ENCODE measurements around the gene NPY. TPM values are rescaled to one million over a fixed set of nuclear protein-coding genes. Genes with fewer than 3 reads are reported as not detected.

Gene NPY
- total RNA-seq, 1 donor from 2014 or later = not detected

DNA sequence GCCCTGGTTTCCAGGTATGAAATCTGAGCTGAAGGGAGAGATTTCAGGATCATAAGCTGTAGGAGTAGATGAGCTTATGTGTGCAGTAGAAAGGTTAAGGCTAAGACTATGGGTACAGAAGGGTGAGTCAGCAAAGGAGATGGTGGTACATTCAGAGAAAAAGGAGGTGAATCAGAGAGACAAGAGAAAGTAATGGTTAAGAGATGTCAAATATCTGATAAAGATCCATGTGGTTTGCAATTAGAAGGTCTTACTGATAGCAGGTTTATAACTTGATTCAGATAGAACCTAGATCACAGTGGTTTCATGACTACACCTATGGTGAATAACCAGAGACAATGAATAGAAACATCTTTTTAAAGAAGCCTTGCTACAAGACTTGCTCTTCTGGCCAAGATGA is 4.5 kb upstream of the NPY start:
- Mint-ChIP-seq H3K27ac (no peak overlapping the region), H3K4me1 (no peaks in the 10 kb centered on the region), H3K4me3 (no peak overlapping the region), H3K9me3 (peaks cover 9% of the 10 kb centered on the region), H3K27me3 (ENCODE audit: insufficient read depth, low read depth) (peaks cover 10% of the 10 kb centered on the region), H3K36me3 (no peaks in the 10 kb centered on the region)
- no peaks in the 10 kb centered on the region for H3K79me2 ChIP-seq (ENCODE audit: low read depth)
- no peak overlapping the region for H3K4me2 ChIP-seq
- no peaks in the 10 kb centered on the region for H3K4me1 ChIP-seq
- H3K4me3 ChIP-seq = no peak overlapping the region
- no peak overlapping the region for H3K27ac ChIP-seq
- no peaks in the 10 kb centered on the region for H4K20me1 ChIP-seq (ENCODE audit: low read depth)
- H2AFZ ChIP-seq (replicated peaks) = no peak overlapping the region
- H3K9ac ChIP-seq = no peak overlapping the region
- TF ChIP-seq EZH2phosphoT487 (IDR thresholded peaks at IDR 0.05) (no peak), EZH2 (IDR thresholded peaks at IDR 0.05) (no peak)
- TF ChIP-seq, protein P1, sequence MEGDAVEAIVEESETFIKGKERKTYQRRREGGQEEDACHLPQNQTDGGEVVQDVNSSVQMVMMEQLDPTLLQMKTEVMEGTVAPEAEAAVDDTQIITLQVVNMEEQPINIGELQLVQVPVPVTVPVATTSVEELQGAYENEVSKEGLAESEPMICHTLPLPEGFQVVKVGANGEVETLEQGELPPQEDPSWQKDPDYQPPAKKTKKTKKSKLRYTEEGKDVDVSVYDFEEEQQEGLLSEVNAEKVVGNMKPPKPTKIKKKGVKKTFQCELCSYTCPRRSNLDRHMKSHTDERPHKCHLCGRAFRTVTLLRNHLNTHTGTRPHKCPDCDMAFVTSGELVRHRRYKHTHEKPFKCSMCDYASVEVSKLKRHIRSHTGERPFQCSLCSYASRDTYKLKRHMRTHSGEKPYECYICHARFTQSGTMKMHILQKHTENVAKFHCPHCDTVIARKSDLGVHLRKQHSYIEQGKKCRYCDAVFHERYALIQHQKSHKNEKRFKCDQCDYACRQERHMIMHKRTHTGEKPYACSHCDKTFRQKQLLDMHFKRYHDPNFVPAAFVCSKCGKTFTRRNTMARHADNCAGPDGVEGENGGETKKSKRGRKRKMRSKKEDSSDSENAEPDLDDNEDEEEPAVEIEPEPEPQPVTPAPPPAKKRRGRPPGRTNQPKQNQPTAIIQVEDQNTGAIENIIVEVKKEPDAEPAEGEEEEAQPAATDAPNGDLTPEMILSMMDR (IDR thresholded peaks at IDR 0.05) = no peak
- peaks cover 34% of the 10 kb centered on the region for H3K27me3 ChIP-seq
- H3K9me3 ChIP-seq (ENCODE audit: low read depth) = no peaks in the 10 kb centered on the region
- no peaks in the 10 kb centered on the region for H3F3A ChIP-seq (ENCODE audit: low read depth)
- H3K36me3 ChIP-seq = no peaks in the 10 kb centered on the region
- DNase-seq (ENCODE audit: low spot score) = no peak

DNA sequence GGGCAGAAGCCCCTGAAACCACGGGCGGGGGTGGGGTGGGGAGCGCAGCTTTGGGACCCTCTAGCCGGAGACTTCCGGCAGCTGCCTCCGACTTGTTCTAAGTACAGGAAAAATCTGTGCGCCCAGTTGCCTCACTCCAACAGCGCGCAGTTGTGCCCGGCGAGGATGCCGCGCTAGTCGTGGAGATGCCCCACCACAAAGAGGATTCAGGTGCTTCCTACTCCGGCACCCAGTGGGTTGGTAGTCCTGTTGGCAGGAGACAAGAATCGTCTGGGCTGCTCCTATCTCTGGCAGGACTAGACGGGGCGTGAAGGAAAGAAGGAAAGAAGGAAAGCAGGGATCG is 465 bp upstream of the NPY start:
- Histone ChIP-seq H3F3A (ENCODE audit: low read depth) (no peaks in the 10 kb centered on the region), H3K9ac (no peak overlapping the region), H3K27ac (no peak overlapping the region), H4K20me1 (ENCODE audit: low read depth) (no peaks in the 10 kb centered on the region), H2AFZ (replicated peaks) (no peak overlapping the region), H3K4me2 (peak overlapping the region; percentile 77), H3K27me3 (peaks cover 69% of the 10 kb centered on the region), H3K9me3 (ENCODE audit: low read depth) (no peaks in the 10 kb centered on the region), H3K36me3 (no peaks in the 10 kb centered on the region), H3K4me3 (peak overlapping the region; percentile 40), H3K4me1 (no peaks in the 10 kb centered on the region), H3K79me2 (ENCODE audit: low read depth) (no peaks in the 10 kb centered on the region)
- no peaks in the 10 kb centered on the region for H3K4me1 Mint-ChIP-seq
- H3K27me3 Mint-ChIP-seq (ENCODE audit: insufficient read depth, low read depth) = peaks cover 19% of the 10 kb centered on the region
- H3K4me3 Mint-ChIP-seq = peak overlapping the region; percentile 80
- H3K27ac Mint-ChIP-seq = no peak overlapping the region
- TF ChIP-seq EZH2 (IDR thresholded peaks at IDR 0.05) (no peak), EZH2phosphoT487 (IDR thresholded peaks at IDR 0.05) (no peak)
- TF ChIP-seq, protein P1 (IDR thresholded peaks at IDR 0.05) = no peak
- no peaks in the 10 kb centered on the region for H3K36me3 Mint-ChIP-seq
- H3K9me3 Mint-ChIP-seq = peaks cover 2% of the 10 kb centered on the region
- peak; percentile 15 for DNase-seq (ENCODE audit: low spot score)

DNA sequence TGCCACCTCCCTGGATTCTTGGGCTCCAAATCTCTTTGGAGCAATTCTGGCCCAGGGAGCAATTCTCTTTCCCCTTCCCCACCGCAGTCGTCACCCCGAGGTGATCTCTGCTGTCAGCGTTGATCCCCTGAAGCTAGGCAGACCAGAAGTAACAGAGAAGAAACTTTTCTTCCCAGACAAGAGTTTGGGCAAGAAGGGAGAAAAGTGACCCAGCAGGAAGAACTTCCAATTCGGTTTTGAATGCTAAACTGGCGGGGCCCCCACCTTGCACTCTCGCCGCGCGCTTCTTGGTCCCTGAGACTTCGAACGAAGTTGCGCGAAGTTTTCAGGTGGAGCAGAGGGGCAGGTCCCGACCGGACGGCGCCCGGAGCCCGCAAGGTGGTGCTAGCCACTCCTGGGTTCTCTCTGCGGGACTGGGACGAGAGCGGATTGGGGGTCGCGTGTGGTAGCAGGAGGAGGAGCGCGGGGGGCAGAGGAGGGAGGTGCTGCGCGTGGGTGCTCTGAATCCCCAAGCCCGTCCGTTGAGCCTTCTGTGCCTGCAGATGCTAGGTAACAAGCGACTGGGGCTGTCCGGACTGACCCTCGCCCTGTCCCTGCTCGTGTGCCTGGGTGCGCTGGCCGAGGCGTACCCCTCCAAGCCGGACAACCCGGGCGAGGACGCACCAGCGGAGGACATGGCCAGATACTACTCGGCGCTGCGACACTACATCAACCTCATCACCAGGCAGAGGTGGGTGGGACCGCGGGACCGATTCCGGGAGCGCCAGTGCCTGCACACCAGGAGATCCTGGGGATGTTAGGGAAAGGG is 913 bp downstream of the NPY start:
- H3F3A ChIP-seq (ENCODE audit: low read depth) = no peaks in the 10 kb centered on the region
- Mint-ChIP-seq H3K36me3 (no peaks in the 10 kb centered on the region), H3K27ac (no peak overlapping the region), H3K4me3 (peak overlapping the region; percentile 77), H3K27me3 (ENCODE audit: insufficient read depth, low read depth) (peaks cover 19% of the 10 kb centered on the region), H3K4me1 (no peaks in the 10 kb centered on the region), H3K9me3 (peaks cover 2% of the 10 kb centered on the region)
- peaks cover 69% of the 10 kb centered on the region for H3K27me3 ChIP-seq
- peak overlapping the region; percentile 77 for H3K4me2 ChIP-seq
- H3K36me3 ChIP-seq = no peaks in the 10 kb centered on the region
- TF ChIP-seq EZH2 (IDR thresholded peaks at IDR 0.05) (peak; percentile 66), EZH2phosphoT487 (IDR thresholded peaks at IDR 0.05) (no peak)
- TF ChIP-seq, protein P1 (IDR thresholded peaks at IDR 0.05) = peak; percentile 35
- no peak overlapping the region for H3K9ac ChIP-seq
- H3K79me2 ChIP-seq (ENCODE audit: low read depth) = no peaks in the 10 kb centered on the region
- peak overlapping the region; percentile 58 for H2AFZ ChIP-seq (replicated peaks)
- H4K20me1 ChIP-seq (ENCODE audit: low read depth) = no peaks in the 10 kb centered on the region
- peak overlapping the region; percentile 40 for H3K4me3 ChIP-seq
- peak; percentile 71 for DNase-seq (ENCODE audit: low spot score)
- H3K4me1 ChIP-seq = no peaks in the 10 kb centered on the region
- H3K27ac ChIP-seq = no peak overlapping the region
- no peaks in the 10 kb centered on the region for H3K9me3 ChIP-seq (ENCODE audit: low read depth)

Measured in neural progenitor cell (in vitro differentiated cells).